ENCODE data around the gene SV2C.

DNA sequence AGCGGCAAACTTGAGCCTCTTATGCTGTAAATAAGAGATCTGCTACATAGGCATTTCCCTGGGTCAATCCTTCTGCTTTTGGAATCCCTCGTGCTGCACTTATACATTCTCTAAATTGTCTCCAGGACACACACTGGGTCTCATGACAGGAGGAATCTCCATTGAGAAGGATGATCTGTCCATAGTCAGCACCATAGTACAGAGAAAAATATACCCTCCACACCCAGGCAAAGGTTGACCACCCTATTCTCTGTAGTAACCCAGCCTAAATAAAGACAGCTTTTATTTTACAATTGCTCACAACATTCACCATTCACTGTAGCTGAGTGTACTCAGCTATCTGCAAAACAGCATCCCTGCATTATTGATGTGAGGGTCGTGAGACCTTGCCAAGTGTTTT, 111.2 kb downstream of the SV2C start:
- TF ChIP-seq CTCF (IDR thresholded peaks at IDR 0.05; ENCODE audit: low read length) (no peak), EZH2 (optimal IDR thresholded peaks at IDR 0.05; ENCODE audit: low read depth, low read length) (no peak), EZH2phosphoT487 (IDR thresholded peaks at IDR 0.05; ENCODE audit: low read length) (no peak)
